NCI-H345 (cell line): ENCODE data around the gene ITPK1.
"Not testable (repeated sequence)": the region's sequence is repeated elsewhere in the genome, so short reads cannot be mapped to it uniquely, and the experiment has no call there.

ENCODE experiments used
- DNase-seq: peaks from one replicate; lab custom pipeline; 2025; lab: John Stamatoyannopoulos, UW

ITPK1 gene

GRCh38 chr14:93131257-93131820 is 15.6 kb upstream of the ITPK1 start:
- not testable (repeated sequence) for DNase-seq

GRCh38 chr14:93128725-93129459 is 13.2 kb upstream of the ITPK1 start:
- no peak for DNase-seq

- DNase-seq: no peak
Measured at GRCh38 chr14:93126111-93126510, 10.4 kb upstream of the ITPK1 start.

- no peak for DNase-seq
Measured at GRCh38 chr14:93122826-93123225, 7.1 kb upstream of the ITPK1 start.

GRCh38 chr14:93121030-93121834 is 5.5 kb upstream of the ITPK1 start:
- DNase-seq: peak; percentile 47

- no peak for DNase-seq
Measured at GRCh38 chr14:93120517-93120916, 4.8 kb upstream of the ITPK1 start.

- no peak for DNase-seq
Measured at GRCh38 chr14:93116676-93117200, 1.0 kb upstream of the ITPK1 start.

GRCh38 chr14:93115069-93115820 is 480 bp downstream of the ITPK1 start:
- DNase-seq: peak; percentile 94

- DNase-seq: no peak
Measured at GRCh38 chr14:93114713-93115068, 1.0 kb downstream of the ITPK1 start.

- DNase-seq: peak; percentile 48
Measured at GRCh38 chr14:93114068-93114710, 1.5 kb downstream of the ITPK1 start.

- peak; percentile 37 for DNase-seq
Measured at GRCh38 chr14:93113678-93114067, 2.1 kb downstream of the ITPK1 start.

GRCh38 chr14:93112891-93113677 is 2.6 kb downstream of the ITPK1 start:
- peak; percentile 74 for DNase-seq

- DNase-seq: peak; percentile 81
Measured at GRCh38 chr14:93111541-93111940, 4.2 kb downstream of the ITPK1 start.

- no peak for DNase-seq
Measured at GRCh38 chr14:93110856-93111419, 4.8 kb downstream of the ITPK1 start.

- DNase-seq: no peak
Measured at GRCh38 chr14:93109572-93110481, 5.9 kb downstream of the ITPK1 start.

- DNase-seq: no peak
Measured at GRCh38 chr14:93108105-93108504, 7.6 kb downstream of the ITPK1 start.

GRCh38 chr14:93107453-93107852 is 8.3 kb downstream of the ITPK1 start:
- DNase-seq: no peak

GRCh38 chr14:93106541-93107156 is 9.1 kb downstream of the ITPK1 start:
- DNase-seq: no peak

- DNase-seq: not testable (repeated sequence)
Measured at GRCh38 chr14:93105856-93106255, 9.9 kb downstream of the ITPK1 start.
